ENCODE results near the gene SLC27A5. TPM values are rescaled to one million over a fixed set of nuclear protein-coding genes. Genes with fewer than 3 reads are reported as not detected.

SLC27A5 gene
- total and polyA plus RNA-seq, 2 experiments from 2014 or later = 9.0 to 19.1 TPM

- Histone ChIP-seq H3K9me3 (ENCODE audit: low read depth) (no peaks in the 10 kb centered on the region), H4K20me1 (ENCODE audit: insufficient read depth, poor library complexity, severe bottlenecking) (no peaks in the 10 kb centered on the region), H3K4me1 (ENCODE audit: insufficient read depth) (no peaks in the 10 kb centered on the region), H3K27me3 (peaks cover 4% of the 10 kb centered on the region), H2AFZ (no peak overlapping the region), H3K9me2 (replicated peaks; ENCODE audit: insufficient read depth) (no peaks in the 10 kb centered on the region), H3K79me2 (no peaks in the 10 kb centered on the region), H3K4me3 (no peak overlapping the region), H3K4me2 (no peak overlapping the region), H3K27ac (no peak overlapping the region), H3K36me3 (replicated peaks; ENCODE audit: insufficient read depth, low read depth) (no peaks in the 10 kb centered on the region)
- WGBS (ENCODE audit: low lambda C conversion rate, missing lambda C conversion rate) = 72% methylated on average over 10 of the region's 10 CpGs
- TF ChIP-seq EZH2 (IDR thresholded peaks at IDR 0.05; ENCODE audit: borderline replicate concordance) (no peak), CTCF (IDR thresholded peaks at IDR 0.05; ENCODE audit: poor library complexity) (no peak), EZH2phosphoT487 (IDR thresholded peaks at IDR 0.05; ENCODE audit: low read depth, severe bottlenecking, unreplicated experiment) (no peak)
- no peak for DNase-seq (ENCODE audit: low spot score)
Measured at GRCh38 chr19:58531034-58531840, 19.4 kb upstream of the SLC27A5 start.

GRCh38 chr19:58529405-58529804 lies 17.6 kb upstream of the SLC27A5 start:
- H3K27ac ChIP-seq = no peak overlapping the region
- H4K20me1 ChIP-seq (ENCODE audit: insufficient read depth, poor library complexity, severe bottlenecking) = no peaks in the 10 kb centered on the region
- 84% methylated on average over 3 of the region's 3 CpGs for WGBS (ENCODE audit: low lambda C conversion rate, missing lambda C conversion rate)
- TF ChIP-seq CTCF (IDR thresholded peaks at IDR 0.05; ENCODE audit: poor library complexity) (no peak), EZH2 (IDR thresholded peaks at IDR 0.05; ENCODE audit: borderline replicate concordance) (no peak), EZH2phosphoT487 (IDR thresholded peaks at IDR 0.05; ENCODE audit: low read depth, severe bottlenecking, unreplicated experiment) (no peak)
- no peaks in the 10 kb centered on the region for H3K36me3 ChIP-seq (replicated peaks; ENCODE audit: insufficient read depth, low read depth)
- no peaks in the 10 kb centered on the region for H3K9me2 ChIP-seq (replicated peaks; ENCODE audit: insufficient read depth)
- H3K9me3 ChIP-seq (ENCODE audit: low read depth) = no peaks in the 10 kb centered on the region
- no peak overlapping the region for H3K4me2 ChIP-seq
- DNase-seq (ENCODE audit: low spot score) = no peak
- no peaks in the 10 kb centered on the region for H3K79me2 ChIP-seq
- H3K4me1 ChIP-seq (ENCODE audit: insufficient read depth) = no peaks in the 10 kb centered on the region
- H3K27me3 ChIP-seq = peaks cover 4% of the 10 kb centered on the region
- no peak overlapping the region for H3K4me3 ChIP-seq
- H2AFZ ChIP-seq = no peak overlapping the region

GRCh38 chr19:58522709-58523108 lies 10.9 kb upstream of the SLC27A5 start:
- peaks cover 16% of the 10 kb centered on the region for H3K4me1 ChIP-seq (ENCODE audit: insufficient read depth)
- H4K20me1 ChIP-seq (ENCODE audit: insufficient read depth, poor library complexity, severe bottlenecking) = peaks cover 5% of the 10 kb centered on the region
- H3K36me3 ChIP-seq (replicated peaks; ENCODE audit: insufficient read depth, low read depth) = no peaks in the 10 kb centered on the region
- TF ChIP-seq EZH2 (IDR thresholded peaks at IDR 0.05; ENCODE audit: borderline replicate concordance) = no peak
- TF ChIP-seq CTCF (IDR thresholded peaks at IDR 0.05; ENCODE audit: poor library complexity) = no peak
- no peak for TF ChIP-seq EZH2phosphoT487 (IDR thresholded peaks at IDR 0.05; ENCODE audit: low read depth, severe bottlenecking, unreplicated experiment)
- no peak for DNase-seq (ENCODE audit: low spot score)
- no peak overlapping the region for H3K27ac ChIP-seq
- 76% methylated on average over 3 of the region's 3 CpGs for WGBS (ENCODE audit: low lambda C conversion rate, missing lambda C conversion rate)
- H3K79me2 ChIP-seq = peaks cover 11% of the 10 kb centered on the region
- H3K9me3 ChIP-seq (ENCODE audit: low read depth) = no peaks in the 10 kb centered on the region
- no peaks in the 10 kb centered on the region for H3K27me3 ChIP-seq
- no peak overlapping the region for H3K4me3 ChIP-seq
- no peak overlapping the region for H2AFZ ChIP-seq
- no peaks in the 10 kb centered on the region for H3K9me2 ChIP-seq (replicated peaks; ENCODE audit: insufficient read depth)
- no peak overlapping the region for H3K4me2 ChIP-seq

Measured in hepatocyte (in vitro differentiated cells).